ENCODE results near the gene PLET1.

- TF ChIP-seq CTCF (IDR thresholded peaks at IDR 0.05; ENCODE audit: low read depth, low read length, missing input control) (no peak), TAF1 (conservative IDR thresholded peaks at IDR 0.05) (no peak)
These were observed 45.0 kb downstream of the PLET1 start for GRCh38 chr11:112215621-112216020.
